ENCODE measurements around the gene FTCD. TPM values are rescaled to one million over a fixed set of nuclear protein-coding genes. Genes with fewer than 3 reads are reported as not detected.

FTCD gene
- total and polyA plus RNA-seq, 9 of the 15 experiments (the other 6 are each of a cell fraction or from before 2014, with no cell fraction given): 0.11 to 1.6 (median 0.67) TPM; not detected in 5

- Histone ChIP-seq H3K4me1 (replicated peaks in 1 of 2; ENCODE audit: control insufficient read depth in 2 of 2, insufficient read depth in 2 of 2, low read length in 2 of 2) (peaks cover 5 to 47% of the 10 kb centered on the region in 2 experiments; a peak in 4 of 5 replicates), H3K4me2 (ENCODE audit: insufficient read depth, low read length) (no peak overlapping the region), H3K9me3 (replicated peaks; ENCODE audit: control insufficient read depth, insufficient read depth, low read depth, low read length) (peaks cover 3% of the 10 kb centered on the region; the same call in 1 of the 2 replicates), H4K20me1 (replicated peaks; ENCODE audit: control insufficient read depth, insufficient read depth, low read length) (no peaks in the 10 kb centered on the region), H3K27me3 (ENCODE audit: control insufficient read depth in 2 of 2, insufficient read depth in 2 of 2, low read length in 2 of 2) (peaks cover 0 to 6% of the 10 kb centered on the region in 2 experiments; a peak in 3 of 5 replicates), H3K36me3 (ENCODE audit: control insufficient read depth, insufficient read depth, low read length) (no peaks in the 10 kb centered on the region), H2AFZ (ENCODE audit: low read depth, low read length) (no peak overlapping the region), H3K4me3 (no peak overlapping the region), H3K9me1 (ENCODE audit: control insufficient read depth, insufficient read depth, low read length) (no peaks in the 10 kb centered on the region), H3K9ac (ENCODE audit: insufficient read depth in 1 of 2, low read depth in 2 of 2, low read length in 2 of 2) (peak overlapping the region in 1 of 2 experiments; percentile 39; a peak in 2 of 4 replicates), H3K27ac (ENCODE audit: extremely low read depth, low read depth, low read length) (no peak overlapping the region), H3K79me2 (ENCODE audit: control insufficient read depth, insufficient read depth, low read length) (no peaks in the 10 kb centered on the region)
- TF ChIP-seq ZBTB7A (IDR thresholded peaks at IDR 0.05; ENCODE audit: borderline replicate concordance, control insufficient read depth, low read depth, low read length) (peak; percentile 7; the same call in 1 of the 2 replicates), POLR2G (IDR thresholded peaks at IDR 0.05; ENCODE audit: low read depth, low read length) (peak; percentile 34), ZNF589 (CRISPR knock-in tag; IDR thresholded peaks at IDR 0.05; ENCODE audit: low read depth) (no peak)
- BruUV-seq (replicated peaks): no TSS peak
- ChIA-PET CTCF (ENCODE audit: low intra/inter-chr PET ratio) (no interaction called here), POLR2A (no interaction called here)
- DNase-seq (ENCODE audit: extremely low read depth in 1 of 4, low spot score in 3 of 4): no peak
- intact Hi-C loops (cut with micrococcal nuclease): loop anchor here (10.0 kb wide), 2 partner anchors 140 to 320 kb away; partner anchors contain the start of genes MCM3AP and YBEY
- in situ Hi-C loops (cut with MboI): no loop called here
- WGBS (ENCODE audit: insufficient coverage, low coverage, missing lambda C conversion rate): 93% methylated on average over 26 of the region's 51 CpGs
- FAIRE-seq: no peak
- ATAC-seq: no peak
Measured at GRCh38 chr21:46145159-46145839, 10.1 kb downstream of the FTCD start.
